CD4-positive, alpha-beta T cell treated with Interleukin-2 at 100 ng/mL for 4 hours (primary cell): ENCODE results near the gene ADSL.

ENCODE experiments used
- DNase-seq: peaks from one replicate; pipeline ENCODE4 v3.0.0-alpha.2; 2020; ENCODE audit warnings: low spot score

The ADSL gene

GRCh38 chr22:40405178-40406062 lies 59.1 kb downstream of the ADSL start:
- no peak for DNase-seq

GRCh38 chr22:40406063-40406890 lies 60.0 kb downstream of the ADSL start:
- DNase-seq: no peak

GRCh38 chr22:40407021-40407761 lies 60.9 kb downstream of the ADSL start:
- DNase-seq: no peak

GRCh38 chr22:40407831-40408717 lies 61.8 kb downstream of the ADSL start:
- DNase-seq: no peak

GRCh38 chr22:40408718-40409612 lies 62.7 kb downstream of the ADSL start:
- no peak for DNase-seq

GRCh38 chr22:40409613-40410113 lies 63.4 kb downstream of the ADSL start:
- no peak for DNase-seq

GRCh38 chr22:40410272-40410671 lies 64.0 kb downstream of the ADSL start:
- no peak for DNase-seq

- no peak for DNase-seq
These were observed 64.6 kb downstream of the ADSL start for GRCh38 chr22:40410731-40411505.

GRCh38 chr22:40411506-40411861 lies 65.2 kb downstream of the ADSL start:
- DNase-seq: no peak

GRCh38 chr22:40412441-40412840 lies 66.1 kb downstream of the ADSL start:
- DNase-seq: no peak

- DNase-seq: no peak
These were observed 67.6 kb downstream of the ADSL start for GRCh38 chr22:40413873-40414272.

- DNase-seq: no peak
These were observed 68.0 kb downstream of the ADSL start for GRCh38 chr22:40414311-40414710.

GRCh38 chr22:40414838-40415505 lies 68.7 kb downstream of the ADSL start:
- DNase-seq: no peak

- DNase-seq: no peak
These were observed 69.4 kb downstream of the ADSL start for GRCh38 chr22:40415531-40416266.

- DNase-seq: no peak
These were observed 69.9 kb downstream of the ADSL start for GRCh38 chr22:40416267-40416570.

- DNase-seq: no peak
These were observed 70.3 kb downstream of the ADSL start for GRCh38 chr22:40416636-40417035.

- DNase-seq: no peak
These were observed 70.7 kb downstream of the ADSL start for GRCh38 chr22:40417041-40417440.

- DNase-seq: no peak
These were observed 71.6 kb downstream of the ADSL start for GRCh38 chr22:40417881-40418280.
